Measurements from ENCODE around the gene DLG2. TPM values are rescaled to one million over a fixed set of nuclear protein-coding genes. Genes with fewer than 3 reads are reported as not detected.

The DLG2 gene
- total and polyA plus RNA-seq, 7 donors, result 0.60 to 25.8 (median 9.7) TPM; not detected in 1

DNA sequence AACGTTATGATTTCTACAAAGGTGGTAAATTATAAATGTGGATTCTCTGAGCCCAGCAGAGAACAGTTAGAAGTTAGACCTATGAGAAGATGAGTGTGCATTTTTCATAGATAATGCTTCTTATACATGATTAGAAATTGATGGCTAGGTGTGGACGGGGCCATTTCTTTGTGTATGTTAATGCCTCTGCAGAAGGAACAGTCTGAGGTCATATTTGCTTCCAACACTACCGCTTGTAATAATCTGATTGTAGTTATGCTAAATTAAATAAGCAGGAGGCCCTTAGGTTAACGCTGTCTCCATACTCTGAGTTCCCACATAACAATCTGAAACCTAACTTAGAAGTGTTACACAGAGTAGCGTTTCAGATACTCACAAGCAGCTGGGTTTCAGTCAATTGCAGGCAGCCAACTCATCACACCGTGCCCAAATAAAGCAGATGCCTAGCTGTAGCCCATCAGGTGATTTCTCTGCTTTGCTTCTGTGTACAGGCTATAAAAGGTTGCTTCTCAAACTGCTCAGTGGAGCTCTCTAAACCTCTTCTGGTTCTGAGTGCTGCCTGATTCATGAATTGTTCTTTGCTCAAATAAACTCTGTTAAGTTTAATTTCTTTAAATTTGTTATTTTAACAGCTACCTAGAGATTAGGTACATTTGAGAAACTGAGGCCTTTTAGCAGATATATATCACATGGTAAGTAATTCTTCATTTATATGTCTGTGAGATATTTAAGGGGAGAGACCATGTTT lies 1702.2 kb downstream of the DLG2 start:
- intact Hi-C loops (cut with DNase I), result no loop called here
- no peaks in the 10 kb centered on the region for H3K4me1 ChIP-seq
- 78 to 88% methylated on average over 6 of the region's 6 CpGs for WGBS, 2 donors
- no peak overlapping the region for H3K27ac ChIP-seq
- H3K36me3 ChIP-seq, result no peaks in the 10 kb centered on the region
- no peaks in the 10 kb centered on the region for H3K27me3 ChIP-seq
- no peak overlapping the region for H3K4me3 ChIP-seq
- TF ChIP-seq POLR2AphosphoS5 (IDR thresholded peaks at IDR 0.05), result no peak
- TF ChIP-seq EP300 (IDR thresholded peaks at IDR 0.05), result no peak
- TF ChIP-seq POLR2A (IDR thresholded peaks at IDR 0.05), result no peak
- TF ChIP-seq, protein P1, sequence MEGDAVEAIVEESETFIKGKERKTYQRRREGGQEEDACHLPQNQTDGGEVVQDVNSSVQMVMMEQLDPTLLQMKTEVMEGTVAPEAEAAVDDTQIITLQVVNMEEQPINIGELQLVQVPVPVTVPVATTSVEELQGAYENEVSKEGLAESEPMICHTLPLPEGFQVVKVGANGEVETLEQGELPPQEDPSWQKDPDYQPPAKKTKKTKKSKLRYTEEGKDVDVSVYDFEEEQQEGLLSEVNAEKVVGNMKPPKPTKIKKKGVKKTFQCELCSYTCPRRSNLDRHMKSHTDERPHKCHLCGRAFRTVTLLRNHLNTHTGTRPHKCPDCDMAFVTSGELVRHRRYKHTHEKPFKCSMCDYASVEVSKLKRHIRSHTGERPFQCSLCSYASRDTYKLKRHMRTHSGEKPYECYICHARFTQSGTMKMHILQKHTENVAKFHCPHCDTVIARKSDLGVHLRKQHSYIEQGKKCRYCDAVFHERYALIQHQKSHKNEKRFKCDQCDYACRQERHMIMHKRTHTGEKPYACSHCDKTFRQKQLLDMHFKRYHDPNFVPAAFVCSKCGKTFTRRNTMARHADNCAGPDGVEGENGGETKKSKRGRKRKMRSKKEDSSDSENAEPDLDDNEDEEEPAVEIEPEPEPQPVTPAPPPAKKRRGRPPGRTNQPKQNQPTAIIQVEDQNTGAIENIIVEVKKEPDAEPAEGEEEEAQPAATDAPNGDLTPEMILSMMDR (IDR thresholded peaks at IDR 0.05), result no peak
- no peak for DNase-seq
- no peaks in the 10 kb centered on the region for H3K9me3 ChIP-seq

DNA sequence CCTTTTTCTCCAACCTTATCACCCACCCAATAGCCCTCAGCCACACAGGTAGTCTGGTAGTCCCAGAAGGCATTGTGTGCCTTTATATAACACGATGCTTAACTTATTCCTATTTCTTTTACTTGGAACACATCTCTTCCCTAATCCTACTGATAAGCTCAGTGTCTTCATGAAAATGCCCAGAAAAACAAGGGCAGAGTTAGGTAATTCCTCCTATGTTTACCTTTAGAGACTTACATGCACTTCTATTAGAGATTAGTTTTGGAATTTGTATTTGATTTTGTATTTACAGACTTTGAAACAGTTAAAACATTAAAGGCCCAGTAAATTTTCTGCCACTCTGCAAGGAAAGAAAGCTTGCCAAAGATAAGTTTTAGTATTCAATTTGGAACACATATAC lies 1703.2 kb downstream of the DLG2 start:
- H3K27me3 ChIP-seq, result no peaks in the 10 kb centered on the region
- H3K4me3 ChIP-seq, result no peak overlapping the region
- H3K36me3 ChIP-seq, result no peaks in the 10 kb centered on the region
- H3K9me3 ChIP-seq, result no peaks in the 10 kb centered on the region
- 49 to 63% methylated on average over 1 of the region's 1 CpG for WGBS, 2 donors
- DNase-seq, result no peak
- no peaks in the 10 kb centered on the region for H3K4me1 ChIP-seq
- intact Hi-C loops (cut with DNase I), result no loop called here
- no peak overlapping the region for H3K27ac ChIP-seq
- TF ChIP-seq, protein P1 (IDR thresholded peaks at IDR 0.05), result no peak
- TF ChIP-seq POLR2A (IDR thresholded peaks at IDR 0.05) (no peak), POLR2AphosphoS5 (IDR thresholded peaks at IDR 0.05) (no peak), EP300 (IDR thresholded peaks at IDR 0.05) (no peak)

DNA sequence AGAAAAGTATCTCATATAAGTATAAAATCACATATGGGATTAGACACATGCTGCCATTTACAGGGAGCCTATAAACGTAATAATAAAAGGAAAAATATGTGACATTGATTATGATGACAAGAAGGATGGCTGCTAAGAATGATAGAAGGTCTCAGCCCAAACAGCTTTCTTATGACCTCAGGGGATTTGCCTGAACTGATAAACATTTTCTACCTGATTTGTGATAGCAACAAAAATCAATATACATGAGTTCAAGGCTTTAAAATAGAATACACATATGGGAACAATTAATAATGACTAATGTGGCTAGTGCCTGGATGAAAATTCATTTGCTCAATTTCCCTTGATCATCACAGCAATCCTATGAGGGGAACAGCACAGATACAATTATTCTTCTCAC lies 1704.2 kb downstream of the DLG2 start:
- Histone ChIP-seq H3K4me1 (no peaks in the 10 kb centered on the region), H3K27ac (no peak overlapping the region), H3K4me3 (no peak overlapping the region), H3K27me3 (no peaks in the 10 kb centered on the region), H3K9me3 (no peaks in the 10 kb centered on the region), H3K36me3 (no peaks in the 10 kb centered on the region)
- intact Hi-C loops (cut with DNase I), result no loop called here
- WGBS, 2 donors, result 59 to 77% methylated on average over 1 of the region's 1 CpG
- TF ChIP-seq, protein P1 (IDR thresholded peaks at IDR 0.05), result no peak
- TF ChIP-seq EP300 (IDR thresholded peaks at IDR 0.05), result no peak
- TF ChIP-seq POLR2A (IDR thresholded peaks at IDR 0.05), result no peak
- TF ChIP-seq POLR2AphosphoS5 (IDR thresholded peaks at IDR 0.05), result no peak
- DNase-seq, result no peak

DNA sequence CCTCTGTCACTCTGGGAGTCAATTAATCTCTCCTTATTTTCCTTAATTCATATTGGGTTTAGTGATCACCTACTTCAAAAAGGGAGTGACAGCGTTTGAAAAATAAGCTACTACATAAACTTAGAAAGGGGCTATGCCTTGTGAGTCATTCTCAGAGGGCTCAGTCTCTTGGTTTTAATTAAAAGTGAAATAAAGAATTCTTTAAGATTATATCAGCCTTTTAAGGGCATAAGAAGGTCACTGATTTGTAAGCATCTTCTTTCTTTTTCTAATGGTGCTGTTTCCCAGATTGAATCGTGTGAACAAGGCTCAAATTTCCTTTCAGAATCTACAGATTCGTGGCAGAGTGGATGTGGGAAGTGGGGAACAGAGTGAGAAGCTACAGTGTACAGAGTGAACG lies 1704.8 kb downstream of the DLG2 start:
- intact Hi-C loops (cut with DNase I), result no loop called here
- WGBS, 2 donors, result 36 to 54% methylated on average over 4 of the region's 4 CpGs
- Histone ChIP-seq H3K4me3 (no peak overlapping the region), H3K9me3 (no peaks in the 10 kb centered on the region), H3K27me3 (no peaks in the 10 kb centered on the region), H3K4me1 (no peaks in the 10 kb centered on the region), H3K27ac (no peak overlapping the region), H3K36me3 (no peaks in the 10 kb centered on the region)
- TF ChIP-seq POLR2AphosphoS5 (IDR thresholded peaks at IDR 0.05), result no peak
- TF ChIP-seq, protein P1 (IDR thresholded peaks at IDR 0.05), result no peak
- no peak for TF ChIP-seq POLR2A (IDR thresholded peaks at IDR 0.05)
- DNase-seq, result no peak

Data from sigmoid colon (tissue), 7 donors.